Stimulated activated CD8-positive, alpha-beta memory T cell treated with anti-CD3 and anti-CD28 coated beads, Interleukin-15, amount 100 ng/mL, for 4 hours (primary cell): ENCODE data around the gene ATAD1.

Experiments used
- DNase-seq, 2 donors: peaks; one replicate each; pipeline ENCODE4 v3.0.0-alpha.2; 2020; ENCODE audit warnings: low read depth in 2 of 2

ATAD1 gene

GRCh38 chr10:87715552-87716347 lies 102.3 kb downstream of the ATAD1 start:
- DNase-seq, result no peak

DNA sequence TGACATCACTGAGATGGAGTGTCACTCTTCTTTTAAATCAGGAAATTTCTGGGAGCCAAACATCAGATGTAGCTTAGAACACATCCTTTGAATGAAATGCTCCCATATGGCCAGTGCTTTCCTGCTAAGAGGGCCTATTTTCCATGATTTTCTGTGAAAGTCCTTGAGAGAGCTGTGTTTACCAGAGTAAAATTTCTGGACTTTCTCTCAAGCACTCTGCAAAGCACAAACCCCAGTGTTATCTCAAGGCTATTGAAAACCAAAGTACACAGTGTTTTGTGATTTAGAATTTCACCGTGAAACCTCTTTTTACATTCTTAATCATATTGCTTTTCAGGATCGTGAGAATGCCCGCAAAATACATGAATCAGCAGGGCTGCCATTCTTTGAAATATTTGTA lies 104.3 kb downstream of the ATAD1 start:
- DNase-seq, result no peak

DNA sequence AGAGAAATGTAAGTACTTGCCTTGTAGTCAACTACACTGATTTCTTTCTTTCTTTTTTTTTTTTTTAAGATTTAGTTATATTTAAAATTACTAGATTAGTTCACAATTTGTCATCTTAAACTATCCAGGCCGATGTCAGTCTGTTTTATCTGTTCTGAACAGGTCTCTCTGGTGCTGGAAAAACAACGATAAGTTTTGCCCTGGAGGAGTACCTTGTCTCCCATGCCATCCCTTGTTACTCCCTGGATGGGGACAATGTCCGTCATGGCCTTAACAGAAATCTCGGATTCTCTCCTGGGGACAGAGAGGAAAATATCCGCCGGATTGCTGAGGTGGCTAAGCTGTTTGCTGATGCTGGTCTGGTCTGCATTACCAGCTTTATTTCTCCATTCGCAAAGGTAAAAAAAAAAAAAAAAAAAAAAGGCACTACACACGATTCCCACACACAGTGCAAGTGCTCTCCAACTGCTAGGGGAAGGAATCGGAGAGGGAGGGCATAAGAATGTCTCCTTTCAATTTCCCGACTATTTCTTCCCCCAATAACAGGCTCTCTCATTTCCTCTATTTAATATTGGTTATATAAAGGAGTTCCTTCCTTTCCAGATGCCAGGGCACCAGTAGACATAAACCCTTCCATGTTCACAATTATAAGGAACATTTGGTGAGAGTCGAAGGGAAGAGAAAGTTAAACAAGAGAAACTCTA lies 105.0 kb downstream of the ATAD1 start:
- no peak for DNase-seq

GRCh38 chr10:87707254-87707653 lies 110.8 kb downstream of the ATAD1 start:
- no peak for DNase-seq

GRCh38 chr10:87706731-87707130 lies 111.3 kb downstream of the ATAD1 start:
- no peak for DNase-seq

- DNase-seq, result no peak
Measured at GRCh38 chr10:87705339-87705738, 112.7 kb downstream of the ATAD1 start.

GRCh38 chr10:87703771-87704170 lies 114.3 kb downstream of the ATAD1 start:
- no peak for DNase-seq

GRCh38 chr10:87702973-87703294 lies 115.1 kb downstream of the ATAD1 start:
- no peak for DNase-seq

DNA sequence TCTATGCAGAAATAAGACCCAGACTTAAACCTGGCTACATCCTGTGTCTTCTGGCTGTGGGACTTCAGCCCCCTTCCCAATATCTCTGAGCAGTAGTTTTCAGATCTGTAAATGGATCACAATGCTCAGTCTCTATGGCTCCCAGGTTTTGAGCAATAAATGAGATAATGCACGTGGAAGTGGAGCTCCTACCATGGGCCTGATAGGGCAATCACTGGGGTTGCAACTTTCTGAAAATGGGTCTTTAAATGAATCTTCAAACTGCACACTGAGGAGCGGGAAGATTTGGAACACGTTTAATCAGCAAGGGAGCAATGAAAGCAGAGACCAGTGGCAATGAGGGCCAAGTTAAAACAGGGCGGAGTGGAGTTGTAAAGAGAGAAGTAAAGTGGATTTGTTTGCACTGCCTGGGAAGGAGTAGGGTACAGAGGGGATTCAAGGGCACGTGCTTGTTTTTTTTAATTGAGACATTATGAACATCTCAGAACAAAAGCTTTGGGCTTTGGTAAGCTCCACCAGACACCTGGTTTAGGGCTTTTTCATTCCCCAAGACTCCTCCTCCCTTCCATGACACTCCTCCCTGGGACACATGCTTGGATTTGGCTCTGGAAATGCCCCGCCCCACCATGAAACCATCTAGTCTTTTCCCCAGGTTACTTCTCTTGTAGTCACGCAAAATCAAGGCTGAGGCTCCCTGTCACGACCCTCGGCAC lies 115.6 kb downstream of the ATAD1 start:
- DNase-seq, result no peak
